Heart left ventricle (tissue), 16 donors: ENCODE results near the gene OR4N5. TPM values are rescaled to one million over a fixed set of nuclear protein-coding genes. Genes with fewer than 3 reads are reported as not detected.
"Not testable (repeated sequence)": the region's sequence is repeated elsewhere in the genome, so short reads cannot be mapped to it uniquely, and the experiment has no call there.

Experiments
- ATAC-seq, 4 donors: fragments of 200-7000 bp; cut with Tn5 transposase; one replicate each; pipeline ENCODE4 v1.9.1; 2020 to 2022; ENCODE audit warnings: moderate library complexity in 4 of 4, mild to moderate bottlenecking in 3 of 4, moderate number of reproducible peaks in 1 of 4
- DNase-seq, 5 donors: peaks; one replicate each; pipeline ENCODE4 v3.0.0-alpha.2; 2020
- H3K27ac ChIP-seq, 12 donors: fragments of 200-600 bp; sonication (generic) in 4 of 12; one replicate each; pipeline versions ENCODE4 v1.5.0 to v1.8.0; 2016 to 2022; ENCODE audit warnings: mild to moderate bottlenecking in 2 of 12
- H3K27me3 ChIP-seq, 9 donors: fragments of 200-600 bp; sonication (generic) in 2 of 9; one replicate each; pipeline versions ENCODE4 v1.5.1 to v1.8.0; 2016 to 2022; ENCODE audit warnings: mild to moderate bottlenecking in 3 of 9
- H3K36me3 ChIP-seq, 9 donors: fragments of 200-600 bp; sonication (generic) in 2 of 9; one replicate each; pipeline versions ENCODE4 v1.5.0 to v1.8.0; 2018 to 2022; ENCODE audit warnings: mild to moderate bottlenecking in 2 of 9
- H3K4me1 ChIP-seq, 12 donors: fragments of 200-600 bp; sonication (generic) in 4 of 12; one replicate each; pipeline versions ENCODE4 v1.5.0 to v1.8.0; 2016 to 2022; ENCODE audit warnings: mild to moderate bottlenecking in 3 of 12
- H3K4me3 ChIP-seq, 12 donors: fragments of 200-600 bp; sonication (generic) in 4 of 12; one replicate each; pipeline versions ENCODE4 v1.5.0 to v1.8.0; 2017 to 2022; ENCODE audit warnings: mild to moderate bottlenecking in 9 of 12, moderate library complexity in 4 of 12
- H3K9me3 ChIP-seq, 12 donors: fragments of 200-600 bp; sonication (generic) in 4 of 12; one replicate each; pipeline versions ENCODE4 v1.5.0 to v1.8.0; 2016 to 2022; ENCODE audit warnings: mild to moderate bottlenecking in 1 of 12
- CTCF ChIP-seq, 12 donors: fragments of 200-600 bp; sonication (generic) in 4 of 12; IDR thresholded peaks; one replicate each; pipeline versions ENCODE4 v1.5.0 to v1.8.0; 2018 to 2022; ENCODE audit warnings: antibody characterized with exemption in 12 of 12, mild to moderate bottlenecking in 5 of 12
- POLR2A ChIP-seq, 2 donors: fragments of 450-650 bp; IDR thresholded peaks; one replicate each; pipeline ENCODE4 v1.6.1; 2017; ENCODE audit warnings: antibody characterized with exemption in 2 of 2, mild to moderate bottlenecking in 2 of 2, moderate library complexity in 2 of 2
- WGBS, 4 donors: extraction: QIAGEN DNeasy Blood & Tissue Kit in 2 of 4; methylation state at CpG; one replicate each; pipeline versions ENCODE4 v1.1.5 to v1.1.7; 2013 to 2018; 5-methylcytosine and 5-hydroxymethylcytosine counted together
- intact Hi-C, 10 donors: fragments of 100-400 bp; cut with DNase I; formaldehyde crosslinking; loops; one replicate each; pipeline versions ENCODE4 v1.11.1 to v1.14.2; 2022
- long read RNA-seq, 3 donors: library from polyadenylated mRNA; unstranded; transcript quantifications; one replicate each; pipeline ENCODE4 v2.0.0, GENCODE V29; 2020 to 2021
- polyA plus RNA-seq, 2 donors: library from polyadenylated mRNA; stranded (reverse); fragments of 200-250 nt; gene quantifications; one replicate each; pipeline ENCODE4 v1.2.3, GENCODE V29; 2013
- total RNA-seq, 9 donors: library from RNA; depleted of rRNA in 2 of 9; stranded (reverse); fragments of >200 nt in 2 of 9; fragmentation: NEBNext Ultra II Directional in 3 of 9; extraction: Animal tissue kit (Norgen Biotek cat#: 25700) in 3 of 9; gene quantifications; one replicate each; pipeline versions ENCODE4 v1.1.0 to v1.2.4, GENCODE V29; 2016 to 2023
- donor health status: ischemic (EF 13 %, LVEDD 7.1; RV severe dilation, severe dysfunction).
- donor health status: healthy with polysubstance abuse.
- donor health status: DM: no; HTN: yes; CAD: no.
- donor health status: DM: no; HTN: no; CAD: no.
- donor health status: ischemic (EF 25% LVEDD 6.9; RV normal size, moderate dysfunction).
- donor health status: ischemic (EF 25% LVEDD 5.7; RV mildly dilated, moderate dysfunction).
- donor health status: healthy.
- donor health status: DM: yes; HTN: yes; CAD: no.
- donor health status: ischemic (EF 35%, LVEDD 5.7; RV mildly dilated, moderate dysfunction).
- donor health status: nonischemic (EF 11% LVEDD 7.7; RV severe dilation, severe dysfunction).
- donor health status: DM: yes; HTN: yes; CAD: no.
- donor health status: PGD.
- donor health status: ischemic (EF 29% LVEDD 5.4; RV normal size, mild dysfunction).
- donor health status: nonischemic (EF 23%, LVEDD 6.1; RV moderate dilation, normal function).

Gene OR4N5
- total RNA-seq, result not detected
- polyA plus RNA-seq, result not detected
- long read RNA-seq, donor 1, result 0 reads
- long read RNA-seq, donor 2, result 0 reads
- long read RNA-seq, donor 3, result 0 reads

DNA sequence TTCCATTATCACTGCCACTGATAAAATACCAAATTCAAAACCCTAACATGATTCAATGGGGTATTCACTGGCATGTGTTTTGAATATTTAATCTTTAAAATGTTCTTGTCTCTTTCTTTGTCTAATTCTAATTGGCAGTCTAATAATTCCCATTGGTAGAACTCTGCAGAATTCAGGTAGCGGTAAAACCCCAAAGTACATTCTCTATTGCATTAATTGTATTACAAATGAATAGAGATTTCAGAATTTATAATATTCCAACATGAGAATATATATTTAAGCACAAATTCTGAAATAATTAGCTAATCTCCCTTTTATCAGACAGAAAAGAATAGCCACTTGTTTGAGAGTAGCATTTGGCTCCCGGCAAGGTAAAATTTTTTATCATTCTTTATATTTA, at the start of gene OR4N5:
Gene OR4N5, plus strand, starts transcription at position 301 of the 400 bp plus-strand sequence. CDS start 4,916 bp downstream, outside the sequence.
- no peak for ATAC-seq
- intact Hi-C loops, result no loop called here
- 76 to 91% (median 82%) methylated on average over 2 of the region's 2 CpGs for WGBS, 4 donors
- TF ChIP-seq CTCF (IDR thresholded peaks at IDR 0.05) (no peak), POLR2A (IDR thresholded peaks at IDR 0.05) (no peak)
- Histone ChIP-seq H3K27ac (no peak within 1 kb of the TSS), H3K4me3 (no peak within 1 kb of the TSS), H3K27me3 (peaks cover 0 to 3% (median 0%) of the 10 kb centered on the region in 9 donors), H3K4me1 (no peaks in the 10 kb centered on the region), H3K36me3 (no peaks in the 10 kb centered on the region), H3K9me3 (no peaks in the 10 kb centered on the region)
- DNase-seq, result no peak

GRCh38 chr14:20092050-20092449, 46.6 kb upstream of the OR4N5 start:
- Histone ChIP-seq H3K36me3 (no peaks in the 10 kb centered on the region), H3K9me3 (no peaks in the 10 kb centered on the region), H3K27me3 (no peaks in the 10 kb centered on the region), H3K27ac (no peak overlapping the region), H3K4me1 (no peaks in the 10 kb centered on the region), H3K4me3 (no peak overlapping the region)
- intact Hi-C loops, result no loop called here
- DNase-seq (no peak), ATAC-seq (no peak)
- 22 to 48% (median 42%) methylated on average over 4 of the region's 4 CpGs for WGBS, 4 donors
- TF ChIP-seq POLR2A (IDR thresholded peaks at IDR 0.05) (no peak), CTCF (IDR thresholded peaks at IDR 0.05) (no peak)

DNA sequence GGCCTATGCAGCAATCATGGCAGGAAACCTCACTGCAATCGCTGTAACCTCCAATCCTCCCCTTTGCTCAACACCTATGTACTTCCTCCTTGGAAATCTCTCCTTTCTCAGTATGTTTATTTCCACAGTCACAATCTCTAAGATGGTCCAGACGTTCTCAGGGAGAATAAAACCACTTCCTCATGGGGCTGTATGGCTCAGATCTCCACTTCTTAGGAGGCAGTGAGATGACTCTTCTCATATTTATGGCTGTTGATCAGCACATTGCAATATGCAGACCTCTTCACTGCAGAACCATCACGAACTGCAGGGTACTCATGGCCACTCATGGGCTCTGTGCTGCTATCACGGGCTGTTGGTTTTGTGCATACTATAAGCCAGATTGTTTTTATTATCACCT, 45.2 kb upstream of the OR4N5 start:
- Histone ChIP-seq H3K27ac (no peak overlapping the region), H3K36me3 (no peaks in the 10 kb centered on the region), H3K9me3 (no peaks in the 10 kb centered on the region), H3K4me1 (no peaks in the 10 kb centered on the region), H3K27me3 (no peaks in the 10 kb centered on the region), H3K4me3 (no peak overlapping the region)
- no peak for ATAC-seq
- no peak for TF ChIP-seq CTCF (IDR thresholded peaks at IDR 0.05)
- no peak for TF ChIP-seq POLR2A (IDR thresholded peaks at IDR 0.05)
- intact Hi-C loops, result no loop called here
- 20 to 28% (median 25%) methylated on average over 3 to 4 of the region's 4 CpGs for whole genome bisulfite sequencing, 4 donors
- DNase-seq, result no peak

DNA sequence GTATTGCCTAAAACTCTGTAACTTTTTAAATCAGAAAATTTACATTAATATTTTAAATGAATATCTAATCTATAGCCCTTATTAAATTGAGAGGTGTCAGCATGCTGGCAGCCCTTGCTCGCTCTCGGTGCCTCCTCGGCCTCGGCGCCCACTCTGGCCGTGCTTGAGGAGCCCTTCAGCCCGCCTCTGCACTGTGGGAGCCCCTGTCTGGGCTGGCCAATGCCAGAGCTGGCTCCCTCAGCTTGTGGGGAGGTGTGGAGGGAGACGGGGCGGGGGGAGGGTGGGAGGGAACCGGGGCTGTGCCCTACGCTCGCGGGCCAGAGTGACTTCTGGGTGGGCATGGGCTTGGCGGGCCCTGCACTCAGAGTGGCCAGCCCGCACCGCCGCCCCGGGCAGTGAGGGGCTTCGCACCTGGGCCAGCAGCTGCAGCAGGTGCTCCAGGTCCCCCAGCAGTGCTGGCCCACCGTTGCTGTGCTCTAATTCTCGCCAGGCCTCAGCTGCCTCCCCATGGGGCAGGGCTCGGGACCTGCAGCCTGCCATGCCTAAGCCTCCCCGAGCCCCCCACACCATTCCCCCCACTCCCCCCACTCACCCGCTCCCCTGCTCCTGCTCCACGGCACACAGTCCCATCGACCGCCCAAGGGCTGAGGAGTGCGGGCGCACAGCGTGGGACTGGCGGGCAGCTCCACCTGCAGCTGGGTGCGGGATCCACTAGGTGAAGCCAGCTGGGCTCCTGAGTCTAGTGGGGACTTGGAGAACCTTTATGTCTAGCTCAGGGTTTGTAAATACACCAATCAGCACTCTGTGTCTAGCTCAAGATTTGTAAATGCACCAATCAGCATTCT, 39.5 kb upstream of the OR4N5 start:
- H3K27me3 ChIP-seq, H3K36me3 ChIP-seq, H3K4me1 ChIP-seq, intact Hi-C loops, H3K4me3 ChIP-seq, H3K27ac ChIP-seq, ATAC-seq, H3K9me3 ChIP-seq: not testable (repeated sequence)
- WGBS, 4 donors, result 79 to 87% (median 83%) methylated on average over 14 to 32 of the region's 32 CpGs
- DNase-seq, result peak in 2 of 5 donors; percentile 3 to 14
